Tibial artery (tissue), 4 donors: ENCODE data around the gene RYR2.
A peak's percentile ranks its signal among the peaks of the same experiment; 100 is the strongest.

ENCODE experiments used
- DNase-seq, 2 donors: peaks; one replicate each; pipeline ENCODE4 v3.0.0-alpha.2; 2019
- H3K27ac ChIP-seq, 2 donors: fragments of 200-600 bp; sonication (generic) in 1 of 2; 1 replicate in 1 of 2; 2 replicates in 1 of 2; pipeline ENCODE4 v1.5.1; 2018 to 2019; ENCODE audit warnings: mild to moderate bottlenecking in 1 of 2
- H3K27me3 ChIP-seq, 2 donors: fragments of 200-600 bp; sonication (generic) in 1 of 2; one replicate each; pipeline versions ENCODE4 v1.5.1 to v1.6.0; 2016 to 2019
- H3K36me3 ChIP-seq, 3 donors: fragments of 200-600 bp; sonication (generic) in 2 of 3; one replicate each; pipeline ENCODE4 v1.5.1; 2016 to 2019; ENCODE audit warnings: mild to moderate bottlenecking in 2 of 3
- H3K4me1 ChIP-seq, 4 donors: fragments of 200-600 bp; sonication (generic) in 2 of 4; 1 replicate in 3 of 4; 2 replicates in 1 of 4; pipeline ENCODE4 v1.5.1; 2016 to 2019
- H3K4me3 ChIP-seq, 2 donors: fragments of 200-600 bp; sonication (generic) in 1 of 2; 1 replicate in 1 of 2; 2 replicates in 1 of 2; pipeline ENCODE4 v1.5.1; 2018 to 2019; ENCODE audit warnings: mild to moderate bottlenecking in 2 of 2
- H3K9me3 ChIP-seq, 3 donors: fragments of 200-600 bp; sonication (generic) in 1 of 3; one replicate each; pipeline ENCODE4 v1.5.1; 2016 to 2019
- CTCF ChIP-seq, 2 experiments: fragments of 200-600 bp in 1 of 2; fragments of 450-650 bp in 1 of 2; IDR thresholded peaks; one replicate each; pipeline ENCODE4 v1.5.1; 2017 to 2019; ENCODE audit warnings: antibody characterized with exemption in 2 of 2, mild to moderate bottlenecking in 1 of 2, moderate library complexity in 1 of 2
- intact Hi-C: fragments of 100-400 bp; cut with DNase I; formaldehyde crosslinking; loops from one replicate; pipeline ENCODE4 v1.15.0; 2023; ENCODE audit warnings: low total_unique reads

The RYR2 gene

GRCh38 chr1:237383791-237384190 lies 341.8 kb downstream of the RYR2 start:
- Histone ChIP-seq H3K36me3 (no peaks in the 10 kb centered on the region), H3K27me3 (no peaks in the 10 kb centered on the region), H3K4me1 (peaks cover 0 to 25% (median 8%) of the 10 kb centered on the region in 4 donors), H3K4me3 (peak overlapping the region; percentile 5 to 12), H3K27ac (peak overlapping the region; percentile 66 to 68), H3K9me3 (no peaks in the 10 kb centered on the region)
- no peak for TF ChIP-seq CTCF (IDR thresholded peaks at IDR 0.05)
- no peak for DNase-seq
- intact Hi-C loops: loop anchor here (10.0 kb wide), 1 partner anchor 339 kb away; the partner anchor contains the start of gene RYR2

- TF ChIP-seq CTCF (IDR thresholded peaks at IDR 0.05): no peak
- DNase-seq: no peak
- H3K9me3 ChIP-seq: no peaks in the 10 kb centered on the region
- no peaks in the 10 kb centered on the region for H3K36me3 ChIP-seq
- H3K4me3 ChIP-seq: peak overlapping the region; percentile 5 to 12
- intact Hi-C loops: loop anchor here (10.0 kb wide), 1 partner anchor 339 kb away; the partner anchor contains the start of gene RYR2
- H3K4me1 ChIP-seq: peaks cover 0 to 25% (median 8%) of the 10 kb centered on the region in 4 donors
- no peaks in the 10 kb centered on the region for H3K27me3 ChIP-seq
- peak overlapping the region; percentile 66 to 68 for H3K27ac ChIP-seq
Measured at GRCh38 chr1:237384213-237384612, 342.2 kb downstream of the RYR2 start.

DNA sequence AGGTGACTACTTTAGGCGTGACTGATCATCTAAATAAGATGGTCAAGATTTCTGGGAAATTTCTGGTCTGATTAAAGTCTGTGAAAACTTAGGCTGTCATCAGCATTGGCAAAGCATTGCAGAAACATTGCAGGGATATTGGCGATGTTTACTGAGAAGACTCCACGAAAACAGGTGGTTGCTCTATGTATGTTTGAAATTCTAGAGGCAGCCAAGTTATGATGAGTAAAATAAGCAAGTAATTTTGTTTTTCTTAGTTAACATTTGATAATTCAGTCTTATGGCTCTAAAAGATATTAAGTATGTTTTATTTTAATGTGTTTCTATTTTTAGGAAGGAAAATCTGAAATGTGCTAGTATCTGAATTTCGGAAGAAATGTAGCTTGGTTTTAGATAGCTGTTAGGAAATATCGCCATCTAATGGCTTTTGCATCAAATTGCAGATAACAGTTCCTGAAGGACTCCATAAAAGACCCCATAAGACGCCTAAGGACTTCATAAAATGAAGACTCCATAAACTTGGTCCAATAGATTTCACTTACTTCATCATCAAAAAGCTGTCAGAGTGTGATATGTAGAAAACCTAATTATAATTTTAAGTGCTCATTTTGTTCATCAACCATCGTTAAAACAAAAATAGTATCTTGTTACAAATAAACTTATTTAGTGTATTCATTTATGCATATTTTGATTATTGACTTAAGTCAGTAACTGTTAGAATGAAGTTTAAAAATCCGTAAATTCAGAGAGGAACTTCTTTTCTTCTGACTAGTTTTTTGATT lies 344.6 kb downstream of the RYR2 start:
- intact Hi-C loops: loop anchor here (5.0 to 10.0 kb wide), 2 partner anchors 342 to 499 kb away; partner anchors contain the start of gene RYR2
- Histone ChIP-seq H3K4me3 (no peak overlapping the region), H3K4me1 (peaks cover 0 to 37% (median 8%) of the 10 kb centered on the region in 4 donors), H3K27ac (peak overlapping the region; percentile 38 to 68), H3K9me3 (no peaks in the 10 kb centered on the region), H3K36me3 (no peaks in the 10 kb centered on the region), H3K27me3 (no peaks in the 10 kb centered on the region)
- peak; percentile 71 to 77 for TF ChIP-seq CTCF (IDR thresholded peaks at IDR 0.05)
- DNase-seq: no peak

DNA sequence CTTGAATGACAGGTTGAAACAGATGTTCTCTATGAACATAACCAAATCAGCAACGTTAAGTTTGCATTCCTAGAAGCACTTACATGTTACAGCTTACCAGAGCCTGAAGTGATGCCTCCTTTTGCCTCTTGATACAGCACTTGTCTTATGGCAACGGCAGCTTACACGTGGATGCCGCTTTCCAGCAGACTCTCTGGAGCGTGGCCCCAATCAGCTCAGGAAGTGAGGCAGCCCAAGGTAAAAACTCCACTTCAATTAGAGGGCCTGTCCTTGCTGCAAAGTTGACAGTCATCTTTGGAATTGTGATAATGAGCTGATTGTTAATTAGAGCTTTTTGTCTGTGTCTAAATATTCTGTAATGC lies 345.1 kb downstream of the RYR2 start:
- no peak for DNase-seq
- no peak for TF ChIP-seq CTCF (IDR thresholded peaks at IDR 0.05)
- no peaks in the 10 kb centered on the region for H3K36me3 ChIP-seq
- intact Hi-C loops: loop anchor here (5.0 to 10.0 kb wide), 2 partner anchors 342 to 500 kb away; partner anchors contain the start of gene RYR2
- H3K4me3 ChIP-seq: no peak overlapping the region
- H3K27ac ChIP-seq: no peak overlapping the region
- no peaks in the 10 kb centered on the region for H3K27me3 ChIP-seq
- no peaks in the 10 kb centered on the region for H3K9me3 ChIP-seq
- H3K4me1 ChIP-seq: peaks cover 0 to 37% (median 8%) of the 10 kb centered on the region in 4 donors

DNA sequence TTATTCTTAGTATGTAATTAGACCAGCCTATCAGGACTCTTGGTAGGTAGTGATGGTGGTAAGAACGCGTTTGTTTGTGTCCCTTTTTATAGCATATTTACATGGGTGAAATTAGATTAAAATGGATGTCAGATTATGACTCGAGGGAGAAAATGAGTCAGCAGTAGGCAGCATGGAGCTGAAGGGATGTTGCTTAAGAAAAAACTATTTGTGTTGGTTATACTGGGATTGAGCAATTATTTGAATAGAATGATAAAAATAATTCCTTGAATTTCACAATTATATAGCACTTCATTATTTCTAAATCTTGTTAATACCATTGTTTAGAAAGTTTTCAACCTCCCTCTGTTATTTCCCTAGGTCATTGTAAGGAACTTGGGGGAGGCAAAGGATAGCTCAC lies 348.8 kb downstream of the RYR2 start:
- Histone ChIP-seq H3K9me3 (no peaks in the 10 kb centered on the region), H3K4me1 (peaks cover 0 to 19% (median 0%) of the 10 kb centered on the region in 4 donors), H3K27ac (peak overlapping the region in 1 of 2 donors; percentile 28), H3K27me3 (no peaks in the 10 kb centered on the region), H3K4me3 (no peak overlapping the region), H3K36me3 (peaks cover 0 to 7% (median 0%) of the 10 kb centered on the region in 3 donors)
- TF ChIP-seq CTCF (IDR thresholded peaks at IDR 0.05): no peak
- intact Hi-C loops: loop anchor here (10.0 kb wide), 1 partner anchor 636 kb away; no protein-coding TSS in a partner anchor
- DNase-seq: no peak
